Measurements from ENCODE around the gene SPATA31E1. TPM values are rescaled to one million over a fixed set of nuclear protein-coding genes. Genes with fewer than 3 reads are reported as not detected.

SPATA31E1 gene
- polyA plus RNA-seq, 1 experiment: not detected

DNA sequence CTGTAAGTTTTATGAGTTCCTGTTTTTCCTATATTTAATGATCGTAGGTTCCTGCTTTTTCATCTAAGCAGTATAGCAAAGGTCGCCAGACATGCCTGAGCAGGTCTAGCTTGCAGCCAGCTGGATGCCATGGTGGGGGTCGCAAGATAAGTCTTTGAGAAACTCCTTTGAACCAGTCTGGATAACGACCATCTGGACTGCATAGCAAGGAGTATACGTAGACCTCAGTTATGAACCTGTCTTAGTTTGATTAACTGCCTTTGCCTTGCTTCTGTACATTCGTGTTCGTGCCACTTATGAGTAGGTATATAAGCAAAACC lies 8.4 kb upstream of the SPATA31E1 start:
- POLR2A ChIA-PET: no interaction called here
- TF ChIP-seq, protein P1, sequence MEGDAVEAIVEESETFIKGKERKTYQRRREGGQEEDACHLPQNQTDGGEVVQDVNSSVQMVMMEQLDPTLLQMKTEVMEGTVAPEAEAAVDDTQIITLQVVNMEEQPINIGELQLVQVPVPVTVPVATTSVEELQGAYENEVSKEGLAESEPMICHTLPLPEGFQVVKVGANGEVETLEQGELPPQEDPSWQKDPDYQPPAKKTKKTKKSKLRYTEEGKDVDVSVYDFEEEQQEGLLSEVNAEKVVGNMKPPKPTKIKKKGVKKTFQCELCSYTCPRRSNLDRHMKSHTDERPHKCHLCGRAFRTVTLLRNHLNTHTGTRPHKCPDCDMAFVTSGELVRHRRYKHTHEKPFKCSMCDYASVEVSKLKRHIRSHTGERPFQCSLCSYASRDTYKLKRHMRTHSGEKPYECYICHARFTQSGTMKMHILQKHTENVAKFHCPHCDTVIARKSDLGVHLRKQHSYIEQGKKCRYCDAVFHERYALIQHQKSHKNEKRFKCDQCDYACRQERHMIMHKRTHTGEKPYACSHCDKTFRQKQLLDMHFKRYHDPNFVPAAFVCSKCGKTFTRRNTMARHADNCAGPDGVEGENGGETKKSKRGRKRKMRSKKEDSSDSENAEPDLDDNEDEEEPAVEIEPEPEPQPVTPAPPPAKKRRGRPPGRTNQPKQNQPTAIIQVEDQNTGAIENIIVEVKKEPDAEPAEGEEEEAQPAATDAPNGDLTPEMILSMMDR (IDR thresholded peaks at IDR 0.05; ENCODE audit: insufficient read depth, low read depth, low read length): no peak
- no peaks in the 10 kb centered on the region for H3K36me3 ChIP-seq (ENCODE audit: control insufficient read depth, insufficient read depth, low read length)
- DNase-seq (ENCODE audit: low read depth): no peak
- CTCF ChIA-PET: interaction anchor here (0.9 to 1.9 kb wide), 3 partner anchors 11 to 1460 kb away, joined by 3 to 5 read pairs (median 3); no protein-coding TSS in a partner anchor
- H3K27me3 ChIP-seq (ENCODE audit: control insufficient read depth, insufficient read depth, low read length): no peaks in the 10 kb centered on the region
- H3K4me3 ChIP-seq (ENCODE audit: low read depth, low read length): no peak overlapping the region

DNA sequence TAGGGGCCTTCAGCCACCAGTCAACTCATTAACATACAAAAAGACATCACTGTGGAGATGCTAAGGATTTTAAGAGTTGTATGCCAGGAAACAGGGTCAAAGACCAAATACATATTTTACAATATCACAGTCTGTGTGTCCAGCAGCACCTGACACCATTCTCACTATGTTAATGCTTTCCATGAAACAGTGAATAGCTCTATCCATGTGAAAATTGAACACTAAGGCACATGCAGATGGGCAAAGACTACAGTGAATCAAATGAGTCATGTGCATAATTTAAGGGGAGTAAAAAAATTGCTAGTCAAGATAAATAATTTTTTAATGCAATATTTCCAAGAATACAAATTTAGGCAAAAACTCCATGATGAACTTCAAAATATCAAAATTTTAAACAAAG lies 7.6 kb upstream of the SPATA31E1 start:
- POLR2A ChIA-PET: no interaction called here
- H3K27me3 ChIP-seq (ENCODE audit: control insufficient read depth, insufficient read depth, low read length): no peaks in the 10 kb centered on the region
- H3K4me3 ChIP-seq (ENCODE audit: low read depth, low read length): no peak overlapping the region
- no peak for DNase-seq (ENCODE audit: low read depth)
- TF ChIP-seq, protein P1 (IDR thresholded peaks at IDR 0.05; ENCODE audit: insufficient read depth, low read depth, low read length): no peak
- CTCF ChIA-PET: no interaction called here
- no peaks in the 10 kb centered on the region for H3K36me3 ChIP-seq (ENCODE audit: control insufficient read depth, insufficient read depth, low read length)

DNA sequence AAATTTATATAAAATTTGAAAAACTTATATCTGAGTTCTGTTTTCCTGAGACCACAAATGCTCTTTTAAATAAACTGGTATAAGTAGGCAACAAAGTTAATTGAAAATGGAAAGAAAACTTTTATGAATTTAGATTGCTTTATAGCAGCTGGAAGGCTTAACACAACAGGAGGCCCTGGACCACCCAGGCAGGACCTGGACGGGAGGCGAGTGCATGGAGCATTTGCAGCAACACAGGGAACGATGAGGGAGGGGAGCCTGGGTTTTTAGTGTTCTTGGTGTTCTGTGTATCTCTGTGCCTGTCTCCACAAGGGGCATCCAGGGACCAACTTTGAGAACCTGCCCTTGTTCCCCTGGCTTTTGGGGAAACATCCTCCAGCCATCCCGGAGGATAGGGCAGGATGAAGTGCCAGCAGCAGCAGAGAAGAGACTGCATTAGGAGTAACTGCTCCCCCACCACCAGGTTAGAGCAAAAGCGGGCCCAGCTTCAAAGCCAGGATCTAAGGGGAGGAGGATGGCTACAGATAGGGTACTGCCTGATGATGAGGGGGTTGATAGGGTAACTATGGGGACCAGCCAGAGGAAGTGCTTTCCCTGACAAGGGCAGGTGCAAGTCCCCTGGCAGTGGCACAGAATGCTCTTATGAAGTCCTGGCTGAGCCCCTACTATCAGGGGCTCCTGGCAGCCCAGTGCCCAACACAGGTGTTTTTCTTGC lies 6.7 kb upstream of the SPATA31E1 start:
- ChIA-PET POLR2A (no interaction called here), CTCF (interaction anchor here (1.3 kb wide), 1 partner anchor 191 kb away, joined by 3 read pairs; no protein-coding TSS in a partner anchor)
- H3K4me3 ChIP-seq (ENCODE audit: low read depth, low read length): no peak overlapping the region
- DNase-seq (ENCODE audit: low read depth): no peak
- no peaks in the 10 kb centered on the region for H3K36me3 ChIP-seq (ENCODE audit: control insufficient read depth, insufficient read depth, low read length)
- TF ChIP-seq, protein P1 (IDR thresholded peaks at IDR 0.05; ENCODE audit: insufficient read depth, low read depth, low read length): no peak
- H3K27me3 ChIP-seq (ENCODE audit: control insufficient read depth, insufficient read depth, low read length): no peaks in the 10 kb centered on the region

DNA sequence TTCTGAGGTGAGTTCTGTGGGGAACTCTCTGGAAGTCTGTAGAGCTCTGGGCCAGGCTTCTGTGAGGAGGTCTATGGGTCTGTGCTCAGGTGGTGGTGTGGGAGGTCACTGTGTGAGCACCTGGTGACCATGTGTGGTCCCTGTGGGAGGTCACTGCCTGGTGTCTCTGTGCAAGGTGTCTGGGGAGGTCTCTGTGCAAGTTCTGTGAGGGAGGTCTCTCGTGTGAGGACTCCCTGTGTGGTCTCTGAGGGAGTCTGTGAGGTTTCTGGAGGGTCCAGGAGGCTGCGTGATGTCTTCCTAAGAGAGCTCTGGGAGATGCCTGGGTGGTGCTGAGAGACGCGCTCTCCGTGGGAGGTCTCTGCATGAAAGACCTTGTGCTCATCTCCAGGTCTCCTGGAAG lies 6.0 kb upstream of the SPATA31E1 start:
- Histone ChIP-seq H3K27me3 (ENCODE audit: control insufficient read depth, insufficient read depth, low read length) (no peaks in the 10 kb centered on the region), H3K4me3 (ENCODE audit: low read depth, low read length) (no peak overlapping the region), H3K36me3 (ENCODE audit: control insufficient read depth, insufficient read depth, low read length) (no peaks in the 10 kb centered on the region)
- ChIA-PET CTCF (interaction anchor here (1.3 kb wide), 1 partner anchor 192 kb away, joined by 3 read pairs; no protein-coding TSS in a partner anchor), POLR2A (no interaction called here)
- DNase-seq (ENCODE audit: low read depth): no peak
- TF ChIP-seq, protein P1 (IDR thresholded peaks at IDR 0.05; ENCODE audit: insufficient read depth, low read depth, low read length): no peak

DNA sequence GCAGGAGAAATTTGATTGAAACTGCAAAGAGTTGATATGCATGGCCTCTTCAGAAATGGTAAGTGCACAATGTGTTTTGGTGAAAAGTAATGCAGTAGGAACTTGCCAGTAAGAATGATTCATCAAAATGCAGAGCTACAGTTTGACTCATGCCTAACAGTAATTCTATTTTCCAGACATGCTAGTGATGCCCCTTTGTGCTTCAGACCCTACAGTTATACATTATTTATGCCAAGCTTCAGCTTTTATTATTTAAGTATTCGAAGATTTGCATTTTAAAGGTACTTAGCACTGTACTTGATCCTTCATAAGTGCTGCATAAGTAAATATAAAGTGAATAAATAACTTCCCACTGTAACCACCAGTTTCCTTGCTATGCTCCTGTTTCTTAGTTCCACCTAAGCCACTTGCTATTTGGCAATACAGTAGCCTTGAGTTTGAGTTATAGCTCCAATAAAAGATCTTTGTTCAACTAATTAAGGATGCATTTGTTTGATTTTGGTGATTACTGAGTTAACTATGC lies 3.6 kb upstream of the SPATA31E1 start:
- DNase-seq (ENCODE audit: low read depth): no peak
- ChIA-PET POLR2A (no interaction called here), CTCF (interaction anchor here (0.6 to 1.0 kb wide), 4 partner anchors 10 to 189 kb away, joined by 3 read pairs; no protein-coding TSS in a partner anchor)
- Histone ChIP-seq H3K27me3 (ENCODE audit: control insufficient read depth, insufficient read depth, low read length) (no peaks in the 10 kb centered on the region), H3K4me3 (ENCODE audit: low read depth, low read length) (no peak overlapping the region), H3K36me3 (ENCODE audit: control insufficient read depth, insufficient read depth, low read length) (no peaks in the 10 kb centered on the region)
- TF ChIP-seq, protein P1 (IDR thresholded peaks at IDR 0.05; ENCODE audit: insufficient read depth, low read depth, low read length): no peak

Data from BJ (cell line).